Stimulated activated CD4-positive, alpha-beta T cell treated with anti-CD3 and anti-CD28 coated beads, Interleukin-12 subunit alpha, Interleukin-12 subunit beta, amount 100 ng/mL, for 48 hours (primary cell): ENCODE results near the gene ASS1.

Source experiments
- DNase-seq, 3 donors: peaks; one replicate each; pipeline ENCODE4 v3.0.0-alpha.2; 2020; ENCODE audit warnings: low read depth in 2 of 3, low spot score in 1 of 3

ASS1 gene

DNA sequence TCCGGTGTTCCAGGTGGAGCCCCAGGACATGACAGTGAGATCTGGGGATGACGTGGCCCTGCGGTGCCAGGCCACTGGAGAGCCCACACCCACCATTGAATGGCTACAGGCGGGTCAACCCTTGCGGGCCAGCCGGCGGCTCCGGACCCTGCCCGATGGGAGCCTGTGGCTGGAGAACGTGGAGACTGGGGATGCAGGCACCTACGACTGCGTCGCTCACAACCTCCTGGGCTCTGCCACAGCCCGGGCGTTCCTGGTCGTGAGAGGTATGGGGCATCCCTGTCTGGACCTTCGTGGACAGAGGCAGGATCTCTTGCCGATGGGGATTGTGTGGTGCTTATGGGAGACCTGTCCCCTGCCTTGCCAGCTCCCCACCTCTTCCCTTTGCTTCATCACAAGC, 26.0 kb upstream of the ASS1 start:
- no peak for DNase-seq

- DNase-seq, result no peak
Observed at GRCh38 chr9:130419521-130420035, 25.2 kb upstream of the ASS1 start.

DNA sequence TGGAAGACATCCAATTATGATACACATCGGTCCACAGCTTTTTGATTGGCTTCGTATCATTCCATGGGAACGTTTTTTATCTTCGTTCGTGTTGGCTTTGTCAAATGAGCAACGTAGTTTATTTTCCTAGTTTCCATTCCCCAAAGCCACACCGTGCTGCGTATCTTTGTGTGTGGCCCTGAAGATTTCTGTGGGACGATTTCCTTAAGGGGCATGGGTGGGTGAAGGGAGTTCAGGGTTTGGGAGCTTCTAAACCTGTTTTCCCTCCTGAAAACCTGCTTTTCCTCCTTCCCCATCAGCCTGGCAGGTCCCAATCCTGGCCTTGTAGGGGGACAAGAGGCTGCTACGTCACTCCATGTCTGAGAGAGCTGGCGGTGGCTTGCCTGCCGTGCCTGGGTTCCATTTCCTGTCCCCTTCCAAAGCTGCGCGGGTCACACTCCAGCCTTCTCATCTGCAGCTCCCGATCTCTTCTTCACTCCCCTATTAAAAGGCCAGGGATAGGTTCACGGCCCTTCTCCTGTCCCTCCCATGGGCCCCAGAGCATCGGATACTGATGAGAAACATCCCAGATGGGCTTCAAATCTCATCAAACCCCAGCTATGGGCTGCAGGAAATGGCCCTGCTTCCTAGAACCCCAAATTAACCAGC, 23.5 kb upstream of the ASS1 start:
- no peak for DNase-seq

- DNase-seq, result no peak
Observed at GRCh38 chr9:130421802-130422276, 22.9 kb upstream of the ASS1 start.

- no peak for DNase-seq
Observed at GRCh38 chr9:130422546-130422945, 22.2 kb upstream of the ASS1 start.

GRCh38 chr9:130423272-130423671, 21.5 kb upstream of the ASS1 start:
- no peak for DNase-seq

DNA sequence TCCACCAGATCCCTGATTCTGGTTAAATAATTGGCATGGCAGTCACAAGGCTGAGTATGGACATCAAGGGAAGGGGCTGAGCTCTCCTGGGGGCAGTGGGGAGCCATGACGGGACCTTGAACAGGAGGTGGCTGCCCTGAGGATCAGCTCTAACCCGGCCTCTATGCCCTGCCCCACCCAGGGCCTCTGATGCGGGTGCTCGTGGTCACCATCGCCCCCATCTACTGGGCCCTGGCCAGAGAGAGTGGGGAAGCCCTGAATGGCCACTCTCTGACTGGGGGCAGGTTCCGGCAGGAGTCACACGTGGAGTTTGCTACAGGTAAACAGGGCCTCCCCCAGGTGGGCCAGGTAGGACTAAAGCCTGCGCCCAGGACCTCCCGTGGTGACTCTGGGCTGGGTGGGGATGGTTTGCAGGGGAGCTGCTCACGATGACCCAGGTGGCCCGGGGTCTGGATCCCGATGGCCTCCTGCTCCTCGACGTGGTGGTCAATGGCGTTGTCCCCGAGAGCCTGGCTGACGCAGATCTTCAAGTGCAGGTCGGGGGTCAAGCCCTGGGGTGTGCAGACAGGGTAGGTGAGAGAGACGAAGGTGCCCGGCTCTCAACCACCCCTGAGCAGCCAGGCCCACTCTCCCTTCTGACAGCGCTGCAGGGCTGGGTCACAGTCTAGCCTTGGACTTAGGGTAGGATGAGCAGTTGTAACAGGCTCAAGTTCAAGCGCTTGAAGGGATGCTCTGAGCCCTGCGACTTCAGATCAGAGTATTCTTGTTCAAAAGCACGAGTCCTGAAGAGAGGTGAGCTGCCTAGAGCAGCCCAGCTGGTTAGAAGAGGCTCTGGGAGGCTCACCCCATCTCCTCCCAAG, 19.9 kb upstream of the ASS1 start:
- DNase-seq, result no peak

DNA sequence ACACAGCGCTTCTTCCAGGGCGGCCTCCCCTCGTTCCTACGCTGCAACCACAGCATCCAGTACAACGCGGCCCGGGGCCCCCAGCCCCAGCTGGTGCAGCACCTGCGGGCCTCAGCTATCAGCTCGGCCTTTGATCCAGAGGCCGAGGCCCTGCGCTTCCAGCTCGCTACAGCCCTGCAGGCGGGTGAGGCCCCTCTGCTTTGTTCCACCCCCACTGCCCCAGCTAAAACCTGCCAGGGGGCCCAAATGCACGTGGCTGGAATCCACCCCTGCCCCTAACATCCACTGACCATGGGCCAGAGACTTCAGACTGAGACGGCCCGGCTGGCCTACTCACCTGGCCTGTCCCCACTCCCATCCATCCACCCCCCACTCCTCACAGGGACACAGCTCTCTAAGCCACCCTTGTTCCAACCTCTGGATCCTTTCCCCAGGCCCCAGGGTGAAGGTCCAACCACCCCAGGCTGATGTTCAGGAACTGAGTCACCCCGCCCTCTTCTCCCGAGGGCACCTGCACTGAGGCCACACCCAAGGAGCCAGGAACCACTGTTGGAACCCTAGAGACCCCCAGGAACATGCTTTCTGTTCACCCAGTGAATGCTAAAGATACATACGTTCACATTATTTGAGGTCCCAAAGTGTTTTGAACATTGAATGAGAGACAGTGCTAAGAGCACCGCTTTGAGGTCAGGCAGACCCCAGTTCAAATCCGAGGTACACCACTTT, 18.9 kb upstream of the ASS1 start:
- no peak for DNase-seq

DNA sequence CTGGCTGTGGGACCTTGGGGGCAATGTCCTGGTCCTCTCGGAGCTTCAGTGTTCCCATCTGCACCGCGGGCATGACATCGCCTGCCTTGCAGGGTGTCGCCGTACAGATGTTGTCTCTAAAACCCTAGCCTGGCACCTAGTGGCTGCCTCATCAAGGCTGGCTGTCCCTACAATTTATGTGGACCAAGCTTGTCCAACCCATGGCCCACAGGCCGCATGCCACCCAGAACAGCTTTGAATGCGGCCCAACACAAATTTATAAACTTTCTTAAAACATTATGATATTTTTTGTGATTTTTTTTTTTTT, 18.3 kb upstream of the ASS1 start:
- DNase-seq, result no peak

DNA sequence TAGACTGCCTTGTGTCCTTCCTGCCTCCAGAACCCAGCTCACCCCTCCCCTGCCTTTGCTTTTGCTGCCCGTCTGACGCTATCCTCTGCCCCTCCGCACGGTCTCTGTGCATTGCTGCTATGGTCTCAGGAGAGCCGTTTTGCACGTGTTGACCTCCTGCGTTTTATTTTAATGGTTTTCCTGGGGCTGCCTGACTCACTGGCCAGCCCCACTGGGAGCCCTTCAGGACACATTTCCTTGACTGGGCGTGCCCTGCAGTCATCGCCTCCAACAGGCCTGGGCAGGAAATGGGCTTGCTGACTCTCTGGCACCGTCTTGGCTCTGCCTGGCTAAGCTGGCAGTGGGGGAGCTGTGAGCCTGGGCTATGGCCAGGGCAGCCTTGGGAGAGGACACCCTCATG, 17.9 kb upstream of the ASS1 start:
- no peak for DNase-seq

GRCh38 chr9:130427326-130427725, 17.4 kb upstream of the ASS1 start:
- DNase-seq, result no peak

GRCh38 chr9:130428086-130428665, 16.6 kb upstream of the ASS1 start:
- no peak for DNase-seq

DNA sequence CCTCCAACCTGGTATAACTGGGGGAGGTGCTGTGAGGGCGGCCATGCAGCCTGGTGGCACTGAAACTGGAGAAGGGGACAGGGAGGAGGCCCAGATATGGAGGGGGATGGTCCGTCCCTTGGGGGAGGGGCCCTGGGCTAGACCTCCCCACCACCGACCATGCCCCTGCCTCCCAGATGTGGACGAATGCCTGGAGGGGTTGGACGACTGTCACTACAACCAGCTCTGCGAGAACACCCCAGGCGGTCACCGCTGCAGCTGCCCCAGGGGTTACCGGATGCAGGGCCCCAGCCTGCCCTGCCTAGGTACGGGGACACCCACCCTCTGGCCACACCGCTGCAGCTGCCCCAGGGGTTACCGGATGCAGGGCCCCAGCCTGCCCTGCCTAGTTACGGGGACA, 15.4 kb upstream of the ASS1 start:
- DNase-seq, result no peak

GRCh38 chr9:130429831-130430230, 14.9 kb upstream of the ASS1 start:
- DNase-seq, result no peak

DNA sequence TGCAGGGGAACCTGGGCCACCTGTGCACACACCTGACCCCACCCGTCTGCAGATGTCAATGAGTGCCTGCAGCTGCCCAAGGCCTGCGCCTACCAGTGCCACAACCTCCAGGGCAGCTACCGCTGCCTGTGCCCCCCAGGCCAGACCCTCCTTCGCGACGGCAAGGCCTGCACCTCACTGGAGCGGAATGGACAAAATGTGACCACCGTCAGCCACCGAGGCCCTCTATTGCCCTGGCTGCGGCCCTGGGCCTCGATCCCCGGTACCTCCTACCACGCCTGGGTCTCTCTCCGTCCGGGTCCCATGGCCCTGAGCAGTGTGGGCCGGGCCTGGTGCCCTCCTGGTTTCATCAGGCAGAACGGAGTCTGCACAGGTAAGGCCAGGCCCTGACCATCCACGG, 14.5 kb upstream of the ASS1 start:
- DNase-seq, result no peak

DNA sequence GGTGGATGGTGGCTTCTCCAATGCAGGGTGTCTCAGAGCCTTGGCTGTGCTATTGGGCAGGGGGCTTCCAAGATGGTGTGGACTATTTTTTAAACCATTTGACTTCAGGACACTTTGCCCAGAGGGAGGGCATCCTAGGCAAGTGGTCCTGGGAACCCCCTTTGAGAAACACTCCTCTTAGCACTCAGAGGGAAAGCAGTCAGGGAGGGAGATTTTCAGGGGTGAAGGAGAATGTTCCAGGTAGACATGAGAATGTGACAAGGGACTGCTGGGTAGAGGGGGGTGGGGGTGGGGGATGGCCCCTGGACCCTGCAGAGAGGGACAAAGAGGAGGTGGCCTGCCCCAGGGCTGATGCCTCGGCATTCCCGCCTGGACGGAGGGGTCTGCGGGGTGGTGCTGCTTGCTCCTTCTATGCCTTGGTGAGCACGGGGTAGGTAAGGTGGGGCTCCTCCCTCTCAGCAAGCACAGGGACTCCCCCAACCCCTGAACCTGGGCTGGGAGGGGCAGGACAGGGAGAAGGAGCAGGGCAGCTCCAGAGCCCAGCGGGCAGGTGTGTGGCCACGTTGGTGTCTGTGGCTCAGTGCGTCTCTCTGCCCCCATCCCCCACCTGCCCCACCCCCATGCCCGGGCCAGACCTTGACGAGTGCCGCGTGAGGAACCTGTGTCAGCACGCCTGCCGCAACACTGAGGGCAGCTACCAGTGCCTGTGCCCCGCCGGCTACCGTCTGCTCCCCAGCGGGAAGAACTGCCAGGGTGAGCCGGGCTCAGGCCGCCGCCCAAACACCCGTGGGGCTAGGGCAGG, 13.8 kb upstream of the ASS1 start:
- DNase-seq, result no peak

DNA sequence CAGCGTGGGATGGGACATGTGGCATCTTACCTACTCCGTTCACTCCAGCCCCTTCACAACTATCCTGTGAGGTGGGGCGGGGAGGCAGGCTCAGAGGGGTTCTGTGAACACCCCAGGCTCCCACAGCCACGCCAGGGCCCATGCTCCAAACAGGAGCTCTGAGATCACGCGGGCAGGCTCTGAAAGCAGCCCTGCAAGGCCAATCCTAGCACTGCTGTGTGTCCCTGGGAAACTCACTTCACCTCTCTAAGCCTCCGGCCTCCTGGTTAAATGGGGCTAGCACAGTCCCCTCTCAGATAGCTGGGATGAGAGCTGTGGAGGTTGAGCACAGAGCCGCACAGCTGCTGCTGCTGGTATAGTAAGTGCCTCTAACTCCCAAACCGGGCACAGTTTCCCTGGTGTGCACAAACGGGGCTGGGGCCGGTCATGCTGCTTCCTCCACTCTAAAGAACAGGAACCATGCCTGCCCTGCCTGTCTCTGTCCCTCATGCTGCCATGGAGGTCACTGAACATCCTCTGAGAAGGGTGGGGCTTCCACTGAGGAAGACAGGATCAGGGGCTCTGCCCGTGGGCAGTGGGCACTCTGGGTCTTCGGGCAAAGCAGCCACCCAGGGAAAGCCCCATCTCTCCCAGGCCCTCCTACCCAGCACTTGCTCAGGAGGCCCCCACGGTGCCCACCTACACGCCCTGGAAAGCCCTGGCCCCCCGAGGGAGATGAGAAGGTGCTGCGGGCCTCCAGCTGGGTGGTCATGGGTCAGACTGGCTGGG, 13.0 kb upstream of the ASS1 start:
- no peak for DNase-seq

DNA sequence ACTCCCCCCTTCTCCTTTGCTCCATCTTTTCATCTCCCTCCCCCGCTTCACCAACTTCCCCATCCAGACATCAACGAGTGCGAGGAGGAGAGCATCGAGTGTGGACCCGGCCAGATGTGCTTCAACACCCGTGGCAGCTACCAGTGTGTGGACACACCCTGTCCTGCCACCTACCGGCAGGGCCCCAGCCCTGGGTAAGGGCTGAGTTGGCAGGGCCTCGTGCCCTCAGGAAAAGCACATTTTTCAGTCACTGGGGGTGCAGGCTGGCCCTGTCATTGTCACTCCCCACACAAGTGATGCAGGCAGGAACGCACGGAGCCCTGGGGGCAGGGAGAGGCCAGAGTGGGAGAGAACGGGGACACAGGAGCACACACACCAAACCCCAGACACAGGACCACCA, 12.4 kb upstream of the ASS1 start:
- no peak for DNase-seq

DNA sequence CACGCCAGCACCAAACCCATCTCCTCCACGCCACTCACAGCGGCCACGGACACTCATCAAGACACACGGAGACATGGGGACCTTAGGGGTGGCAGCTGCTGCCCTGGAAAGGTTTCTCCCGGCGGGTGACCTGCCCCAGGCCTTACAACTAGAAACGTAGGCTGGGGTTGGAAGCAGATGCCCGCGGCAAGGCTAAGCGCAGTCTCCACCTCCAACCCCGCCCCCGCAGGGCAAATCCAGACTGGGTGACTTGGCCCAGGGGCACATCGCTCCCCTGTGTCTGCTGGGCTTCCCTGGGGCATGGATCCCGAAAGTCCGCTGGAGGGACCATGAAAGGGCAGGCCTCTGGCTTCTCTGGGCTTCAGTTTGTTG, 12.0 kb upstream of the ASS1 start:
- DNase-seq, result no peak
